Measurements from ENCODE around the gene MYH10.

MYH10 gene

DNA sequence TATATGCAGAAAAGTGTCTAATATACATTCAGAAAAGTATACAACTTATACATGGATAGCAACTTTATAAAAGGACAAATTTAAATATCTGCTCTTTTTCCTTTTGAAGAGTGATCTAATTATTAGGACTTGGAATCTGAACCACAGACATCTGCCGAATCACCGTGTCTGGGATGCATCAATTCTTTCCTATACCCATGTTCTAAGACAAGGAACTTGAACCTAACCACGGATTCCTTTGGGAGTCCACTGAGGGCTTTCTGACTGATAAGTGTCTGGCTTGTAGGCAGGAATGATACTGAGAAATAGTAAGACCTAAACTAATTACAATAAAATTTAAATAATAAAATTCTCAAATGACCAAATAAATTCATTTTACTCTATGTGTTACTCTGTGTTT, 140.7 kb downstream of the MYH10 start:
- Histone ChIP-seq H3K27ac (ENCODE audit: low read depth in 2 of 2, low read length in 2 of 2) (no peak overlapping the region), H3K4me3 (ENCODE audit: low read length in 2 of 2) (no peak overlapping the region), H3K27me3 (ENCODE audit: control insufficient read depth in 2 of 2, insufficient read depth in 2 of 2, low read length in 2 of 2) (no peaks in the 10 kb centered on the region), H3K4me1 (ENCODE audit: control insufficient read depth in 2 of 2, insufficient read depth in 2 of 2, low read length in 2 of 2) (no peaks in the 10 kb centered on the region), H3K9me3 (ENCODE audit: control insufficient read depth in 2 of 2, low read length in 2 of 2) (no peaks in the 10 kb centered on the region), H3K36me3 (ENCODE audit: control insufficient read depth in 2 of 2, insufficient read depth in 2 of 2, low read length in 2 of 2) (peaks cover 8 to 14% of the 10 kb centered on the region in 2 donors), H3K9ac (ENCODE audit: low read depth in 1 of 2, low read length in 2 of 2) (no peak overlapping the region)

DNA sequence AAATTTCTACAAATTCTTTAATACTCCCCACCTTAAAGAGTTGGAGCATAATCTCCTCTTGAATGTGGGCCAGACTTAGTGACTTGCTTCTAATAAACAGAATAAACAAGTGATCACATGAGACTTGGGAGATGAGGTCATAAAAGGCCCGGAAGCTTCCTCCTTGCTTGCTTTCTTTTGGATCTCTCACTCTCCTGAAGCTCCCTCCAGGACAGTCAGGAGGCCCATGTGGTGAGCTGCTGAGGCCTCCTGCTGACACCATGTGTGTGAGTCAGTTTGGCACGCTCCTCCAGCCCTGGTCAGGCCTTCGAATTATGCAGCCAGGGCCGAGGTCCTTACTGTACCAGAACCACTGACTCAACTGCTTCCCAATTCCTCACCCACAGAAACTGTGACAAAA, 141.6 kb downstream of the MYH10 start:
- no peak overlapping the region for H3K4me3 ChIP-seq (ENCODE audit: low read length in 2 of 2)
- no peak overlapping the region for H3K27ac ChIP-seq (ENCODE audit: low read depth in 2 of 2, low read length in 2 of 2)
- H3K36me3 ChIP-seq (ENCODE audit: control insufficient read depth in 2 of 2, insufficient read depth in 2 of 2, low read length in 2 of 2), result peaks cover 8 to 18% of the 10 kb centered on the region in 2 donors
- H3K27me3 ChIP-seq (ENCODE audit: control insufficient read depth in 2 of 2, insufficient read depth in 2 of 2, low read length in 2 of 2), result no peaks in the 10 kb centered on the region
- H3K9ac ChIP-seq (ENCODE audit: low read depth in 1 of 2, low read length in 2 of 2), result no peak overlapping the region
- no peaks in the 10 kb centered on the region for H3K4me1 ChIP-seq (ENCODE audit: control insufficient read depth in 2 of 2, insufficient read depth in 2 of 2, low read length in 2 of 2)
- no peaks in the 10 kb centered on the region for H3K9me3 ChIP-seq (ENCODE audit: control insufficient read depth in 2 of 2, low read length in 2 of 2)

DNA sequence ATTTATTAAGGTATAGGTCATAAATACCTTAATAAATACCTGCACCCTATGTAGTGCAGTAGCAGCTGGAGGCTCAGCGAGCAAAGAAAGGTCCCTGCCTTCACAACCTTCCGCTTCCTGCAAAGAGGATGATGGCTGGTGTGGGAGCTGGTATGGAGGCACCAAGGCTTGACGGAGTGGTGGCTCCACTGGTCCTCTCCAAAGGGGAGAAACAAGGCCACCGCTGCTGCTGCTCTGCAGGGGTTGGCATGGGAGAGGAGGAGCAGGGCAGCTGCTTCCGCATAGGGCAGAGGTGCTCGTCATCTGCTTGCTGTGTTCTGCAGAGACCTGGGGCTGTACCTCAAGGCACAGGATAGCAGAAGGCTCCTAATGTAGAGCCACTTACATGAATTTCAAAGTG, 142.0 kb downstream of the MYH10 start:
- H3K27ac ChIP-seq (ENCODE audit: low read depth in 2 of 2, low read length in 2 of 2), result no peak overlapping the region

DNA sequence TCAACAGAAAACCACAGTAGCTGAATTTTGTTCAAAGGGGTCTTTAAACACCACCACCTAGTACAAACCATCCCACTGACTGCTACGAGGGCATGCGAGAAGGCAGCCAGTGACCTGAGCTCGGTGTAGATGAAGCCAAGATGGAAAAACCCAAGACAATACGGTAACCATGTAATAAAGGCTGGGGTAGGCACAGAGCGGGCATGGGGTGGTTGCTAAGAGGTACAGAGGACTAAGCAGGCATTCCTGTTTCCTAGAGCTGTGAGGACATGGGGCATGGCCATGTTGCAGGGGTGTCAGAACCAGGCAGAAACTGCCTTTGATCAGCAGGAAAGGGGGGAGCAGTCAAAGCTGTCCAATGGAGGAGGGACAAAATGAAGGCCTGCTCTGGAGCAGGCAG, 142.8 kb downstream of the MYH10 start:
- H3K36me3 ChIP-seq (ENCODE audit: control insufficient read depth in 2 of 2, insufficient read depth in 2 of 2, low read length in 2 of 2), result peaks cover 14 to 18% of the 10 kb centered on the region in 2 donors
- no peaks in the 10 kb centered on the region for H3K4me1 ChIP-seq (ENCODE audit: control insufficient read depth in 2 of 2, insufficient read depth in 2 of 2, low read length in 2 of 2)

More for the DNA sequence above, 142.0 kb downstream of the MYH10 start:
- H3K27me3 ChIP-seq (ENCODE audit: control insufficient read depth in 2 of 2, insufficient read depth in 2 of 2, low read length in 2 of 2), result no peaks in the 10 kb centered on the region
- no peaks in the 10 kb centered on the region for H3K4me1 ChIP-seq (ENCODE audit: control insufficient read depth in 2 of 2, insufficient read depth in 2 of 2, low read length in 2 of 2)
- H3K9me3 ChIP-seq (ENCODE audit: control insufficient read depth in 2 of 2, low read length in 2 of 2), result no peaks in the 10 kb centered on the region
- peaks cover 10 to 18% of the 10 kb centered on the region in 2 donors for H3K36me3 ChIP-seq (ENCODE audit: control insufficient read depth in 2 of 2, insufficient read depth in 2 of 2, low read length in 2 of 2)
- no peak overlapping the region for H3K9ac ChIP-seq (ENCODE audit: low read depth in 1 of 2, low read length in 2 of 2)
- no peak overlapping the region for H3K4me3 ChIP-seq (ENCODE audit: low read length in 2 of 2)

DNA sequence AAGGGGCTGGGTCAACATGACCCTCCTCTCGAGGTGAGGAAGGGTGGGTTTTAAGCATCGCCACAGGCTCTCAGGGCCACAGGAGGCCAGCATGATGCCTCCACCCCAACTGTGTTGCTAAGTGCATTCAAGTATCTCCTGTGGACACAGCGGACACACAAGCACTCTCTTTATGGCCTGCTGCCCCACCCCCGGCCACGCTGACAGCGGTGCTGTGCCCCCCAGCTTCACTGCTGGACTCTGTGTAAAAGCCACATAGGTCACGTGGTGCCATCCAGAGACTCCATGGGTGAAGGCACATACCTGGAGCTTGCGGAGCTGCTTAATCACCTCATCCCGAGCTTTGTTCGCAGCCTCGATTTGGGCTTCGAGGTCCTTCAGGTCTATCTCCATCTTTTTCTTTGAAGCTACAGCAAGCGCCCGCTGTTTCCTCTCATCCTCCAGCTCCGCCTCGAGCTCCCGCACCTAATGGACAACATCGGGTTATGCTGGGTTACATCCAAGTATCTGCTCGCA, 143.3 kb downstream of the MYH10 start:
- H3K36me3 ChIP-seq (ENCODE audit: control insufficient read depth in 2 of 2, insufficient read depth in 2 of 2, low read length in 2 of 2), result peaks cover 14 to 18% of the 10 kb centered on the region in 2 donors
- no peaks in the 10 kb centered on the region for H3K9me3 ChIP-seq (ENCODE audit: control insufficient read depth in 2 of 2, low read length in 2 of 2)
- H3K4me1 ChIP-seq (ENCODE audit: control insufficient read depth in 2 of 2, insufficient read depth in 2 of 2, low read length in 2 of 2), result no peaks in the 10 kb centered on the region
- H3K4me3 ChIP-seq (ENCODE audit: low read length in 2 of 2), result no peak overlapping the region
- no peak overlapping the region for H3K27ac ChIP-seq (ENCODE audit: low read depth in 2 of 2, low read length in 2 of 2)
- no peak overlapping the region for H3K9ac ChIP-seq (ENCODE audit: low read depth in 1 of 2, low read length in 2 of 2)
- no peaks in the 10 kb centered on the region for H3K27me3 ChIP-seq (ENCODE audit: control insufficient read depth in 2 of 2, insufficient read depth in 2 of 2, low read length in 2 of 2)

More for the DNA sequence above, 142.8 kb downstream of the MYH10 start:
- Histone ChIP-seq H3K27me3 (ENCODE audit: control insufficient read depth in 2 of 2, insufficient read depth in 2 of 2, low read length in 2 of 2) (no peaks in the 10 kb centered on the region), H3K4me3 (ENCODE audit: low read length in 2 of 2) (no peak overlapping the region), H3K27ac (ENCODE audit: low read depth in 2 of 2, low read length in 2 of 2) (no peak overlapping the region), H3K9ac (ENCODE audit: low read depth in 1 of 2, low read length in 2 of 2) (no peak overlapping the region), H3K9me3 (ENCODE audit: control insufficient read depth in 2 of 2, low read length in 2 of 2) (no peaks in the 10 kb centered on the region)

DNA sequence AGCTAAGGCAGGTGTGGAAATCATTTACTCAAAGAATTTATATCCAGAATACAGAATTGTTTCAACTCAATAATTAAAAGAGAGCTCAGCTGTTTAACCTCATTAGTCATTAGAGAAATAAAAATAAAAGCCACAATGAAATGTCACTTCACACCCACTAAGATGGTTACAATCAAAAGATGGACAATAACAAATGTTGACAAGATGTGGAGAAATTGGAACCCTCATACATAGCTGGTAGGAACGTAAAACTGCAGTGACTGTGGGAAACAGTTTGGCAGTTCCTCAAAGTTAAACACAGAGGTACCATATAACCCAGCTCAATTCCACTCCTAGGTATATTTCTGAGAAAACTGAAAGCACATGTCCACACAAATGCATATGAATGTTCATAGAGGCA, 145.0 kb downstream of the MYH10 start:
- Histone ChIP-seq H3K4me1 (ENCODE audit: control insufficient read depth in 2 of 2, insufficient read depth in 2 of 2, low read length in 2 of 2) (no peaks in the 10 kb centered on the region), H3K27ac (ENCODE audit: low read depth in 2 of 2, low read length in 2 of 2) (no peak overlapping the region), H3K4me3 (ENCODE audit: low read length in 2 of 2) (no peak overlapping the region), H3K27me3 (ENCODE audit: control insufficient read depth in 2 of 2, insufficient read depth in 2 of 2, low read length in 2 of 2) (no peaks in the 10 kb centered on the region), H3K9me3 (ENCODE audit: control insufficient read depth in 2 of 2, low read length in 2 of 2) (no peaks in the 10 kb centered on the region), H3K36me3 (ENCODE audit: control insufficient read depth in 2 of 2, insufficient read depth in 2 of 2, low read length in 2 of 2) (peaks cover 10 to 19% of the 10 kb centered on the region in 2 donors), H3K9ac (ENCODE audit: low read depth in 1 of 2, low read length in 2 of 2) (no peak overlapping the region)

DNA sequence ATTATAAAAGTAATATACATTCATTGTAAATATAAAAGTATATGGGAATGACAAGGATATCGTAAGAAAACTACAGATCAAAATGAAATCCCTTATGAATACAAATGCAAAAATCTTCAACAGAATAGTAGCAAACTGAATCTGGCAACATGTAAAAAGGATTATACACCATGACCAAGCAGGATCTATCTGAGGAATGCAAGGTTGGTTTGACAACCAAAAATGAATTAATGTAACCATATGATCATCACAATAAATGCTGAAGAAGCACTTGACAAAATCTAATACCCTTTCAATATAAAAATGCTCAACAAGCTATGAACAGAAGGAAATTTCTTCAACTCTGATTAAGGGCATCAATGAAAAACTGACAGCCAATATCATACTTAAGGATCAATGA, 146.1 kb downstream of the MYH10 start:
- H3K27ac ChIP-seq (ENCODE audit: low read depth in 2 of 2, low read length in 2 of 2), result no peak overlapping the region
- H3K27me3 ChIP-seq (ENCODE audit: control insufficient read depth in 2 of 2, insufficient read depth in 2 of 2, low read length in 2 of 2), result no peaks in the 10 kb centered on the region
- peaks cover 9 to 23% of the 10 kb centered on the region in 2 donors for H3K36me3 ChIP-seq (ENCODE audit: control insufficient read depth in 2 of 2, insufficient read depth in 2 of 2, low read length in 2 of 2)
- no peaks in the 10 kb centered on the region for H3K9me3 ChIP-seq (ENCODE audit: control insufficient read depth in 2 of 2, low read length in 2 of 2)
- no peaks in the 10 kb centered on the region for H3K4me1 ChIP-seq (ENCODE audit: control insufficient read depth in 2 of 2, insufficient read depth in 2 of 2, low read length in 2 of 2)
- H3K9ac ChIP-seq (ENCODE audit: low read depth in 1 of 2, low read length in 2 of 2), result no peak overlapping the region
- H3K4me3 ChIP-seq (ENCODE audit: low read length in 2 of 2), result no peak overlapping the region

DNA sequence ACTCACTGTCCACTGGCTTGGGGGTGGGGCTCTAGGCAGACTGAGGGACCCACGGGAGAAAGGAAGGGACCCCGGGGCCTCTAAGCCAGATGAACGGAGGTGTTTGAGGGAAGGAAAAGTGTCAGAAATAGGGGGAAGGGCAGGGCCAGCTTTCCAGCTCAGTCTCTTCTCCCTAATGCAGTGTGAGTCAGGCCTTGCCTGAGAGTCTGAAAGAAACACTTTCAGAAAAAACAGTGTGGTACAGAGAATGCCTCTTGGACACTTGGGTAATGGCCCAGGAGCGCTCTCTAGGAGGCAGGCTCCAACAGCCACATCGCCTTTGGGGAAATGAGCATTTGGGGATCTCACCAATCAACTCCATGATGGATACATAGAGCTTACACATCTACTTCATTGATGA, 148.0 kb downstream of the MYH10 start:
- H3K36me3 ChIP-seq (ENCODE audit: control insufficient read depth in 2 of 2, insufficient read depth in 2 of 2, low read length in 2 of 2), result peaks cover 16 to 24% of the 10 kb centered on the region in 2 donors
- H3K4me1 ChIP-seq (ENCODE audit: control insufficient read depth in 2 of 2, insufficient read depth in 2 of 2, low read length in 2 of 2), result no peaks in the 10 kb centered on the region
- no peaks in the 10 kb centered on the region for H3K9me3 ChIP-seq (ENCODE audit: control insufficient read depth in 2 of 2, low read length in 2 of 2)
- no peak overlapping the region for H3K4me3 ChIP-seq (ENCODE audit: low read length in 2 of 2)
- no peak overlapping the region for H3K9ac ChIP-seq (ENCODE audit: low read depth in 1 of 2, low read length in 2 of 2)
- no peak overlapping the region for H3K27ac ChIP-seq (ENCODE audit: low read depth in 2 of 2, low read length in 2 of 2)
- H3K27me3 ChIP-seq (ENCODE audit: control insufficient read depth in 2 of 2, insufficient read depth in 2 of 2, low read length in 2 of 2), result no peaks in the 10 kb centered on the region

DNA sequence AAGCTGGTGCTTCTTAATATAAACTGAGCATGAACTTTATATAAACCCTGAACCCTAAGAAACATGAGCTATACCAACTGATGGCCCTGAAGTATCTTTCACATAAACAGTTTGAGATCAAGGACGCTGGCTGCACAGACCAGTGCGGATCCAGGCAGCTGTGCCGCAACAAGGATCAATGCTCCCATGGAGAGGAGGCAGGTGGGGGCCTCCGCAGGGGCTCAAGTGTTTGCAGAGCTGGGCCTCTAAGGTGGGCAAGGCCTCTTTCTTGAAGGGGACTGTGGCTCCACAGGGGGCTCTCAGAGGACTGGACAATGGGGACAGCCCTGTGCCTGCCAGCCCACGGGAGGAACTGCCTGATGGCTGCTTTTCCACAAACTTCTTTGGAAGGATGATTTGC, 148.8 kb downstream of the MYH10 start:
- no peaks in the 10 kb centered on the region for H3K9me3 ChIP-seq (ENCODE audit: control insufficient read depth in 2 of 2, low read length in 2 of 2)
- H3K4me3 ChIP-seq (ENCODE audit: low read length in 2 of 2), result no peak overlapping the region
- H3K27me3 ChIP-seq (ENCODE audit: control insufficient read depth in 2 of 2, insufficient read depth in 2 of 2, low read length in 2 of 2), result no peaks in the 10 kb centered on the region
- no peak overlapping the region for H3K27ac ChIP-seq (ENCODE audit: low read depth in 2 of 2, low read length in 2 of 2)
- H3K36me3 ChIP-seq (ENCODE audit: control insufficient read depth in 2 of 2, insufficient read depth in 2 of 2, low read length in 2 of 2), result peaks cover 13 to 29% of the 10 kb centered on the region in 2 donors
- no peak overlapping the region for H3K9ac ChIP-seq (ENCODE audit: low read depth in 1 of 2, low read length in 2 of 2)
- no peaks in the 10 kb centered on the region for H3K4me1 ChIP-seq (ENCODE audit: control insufficient read depth in 2 of 2, insufficient read depth in 2 of 2, low read length in 2 of 2)

DNA sequence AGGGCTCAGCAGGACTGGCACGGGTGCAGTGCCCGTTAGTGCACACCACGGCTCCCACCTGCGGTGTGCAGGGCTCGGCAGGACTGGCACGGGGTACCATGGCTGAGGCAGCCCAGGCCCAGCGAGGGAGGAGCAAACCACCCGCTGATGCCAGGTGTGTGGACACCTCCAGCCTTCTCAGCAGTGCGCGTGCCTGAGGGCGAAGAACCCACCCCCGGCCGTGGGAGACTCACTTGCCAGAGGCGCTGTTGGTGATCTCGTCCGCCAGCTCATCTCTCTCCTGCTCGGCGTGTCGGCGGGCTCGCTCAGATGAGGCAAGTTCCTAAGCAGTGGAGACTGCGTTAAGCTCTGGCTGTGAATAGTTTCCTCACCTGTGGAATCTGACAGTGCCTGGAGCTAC, 149.4 kb downstream of the MYH10 start:
- Histone ChIP-seq H3K27ac (ENCODE audit: low read depth in 2 of 2, low read length in 2 of 2) (no peak overlapping the region), H3K4me3 (ENCODE audit: low read length in 2 of 2) (no peak overlapping the region), H3K36me3 (ENCODE audit: control insufficient read depth in 2 of 2, insufficient read depth in 2 of 2, low read length in 2 of 2) (peaks cover 13 to 32% of the 10 kb centered on the region in 2 donors), H3K4me1 (ENCODE audit: control insufficient read depth in 2 of 2, insufficient read depth in 2 of 2, low read length in 2 of 2) (no peaks in the 10 kb centered on the region), H3K9ac (ENCODE audit: low read depth in 1 of 2, low read length in 2 of 2) (no peak overlapping the region), H3K9me3 (ENCODE audit: control insufficient read depth in 2 of 2, low read length in 2 of 2) (no peaks in the 10 kb centered on the region), H3K27me3 (ENCODE audit: control insufficient read depth in 2 of 2, insufficient read depth in 2 of 2, low read length in 2 of 2) (no peaks in the 10 kb centered on the region)

All from mucosa of rectum (tissue), 2 donors.